ENCODE data around the gene ATG16L1.

Gene ATG16L1

DNA sequence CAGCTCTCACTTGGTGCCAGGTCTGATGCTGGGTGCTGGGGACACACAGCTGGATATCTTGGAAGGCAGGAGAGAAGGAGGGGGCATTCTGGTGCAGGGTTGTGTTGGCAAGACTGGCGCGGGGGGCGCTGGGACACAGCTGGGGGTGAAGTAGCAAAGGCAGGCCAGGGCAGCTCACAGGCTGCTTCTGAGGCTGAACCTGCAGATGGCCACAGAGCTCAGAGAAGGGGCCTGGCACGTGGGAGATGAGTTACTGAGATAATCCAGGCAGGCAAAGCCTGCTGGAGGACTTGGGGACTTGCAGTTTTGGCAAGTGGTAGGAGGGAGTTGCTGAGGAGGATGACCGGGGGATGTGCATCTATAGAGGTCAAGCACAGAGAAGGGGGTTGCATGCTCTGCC lies 86.6 kb downstream of the ATG16L1 start:
- no peak for DNase-seq

DNA sequence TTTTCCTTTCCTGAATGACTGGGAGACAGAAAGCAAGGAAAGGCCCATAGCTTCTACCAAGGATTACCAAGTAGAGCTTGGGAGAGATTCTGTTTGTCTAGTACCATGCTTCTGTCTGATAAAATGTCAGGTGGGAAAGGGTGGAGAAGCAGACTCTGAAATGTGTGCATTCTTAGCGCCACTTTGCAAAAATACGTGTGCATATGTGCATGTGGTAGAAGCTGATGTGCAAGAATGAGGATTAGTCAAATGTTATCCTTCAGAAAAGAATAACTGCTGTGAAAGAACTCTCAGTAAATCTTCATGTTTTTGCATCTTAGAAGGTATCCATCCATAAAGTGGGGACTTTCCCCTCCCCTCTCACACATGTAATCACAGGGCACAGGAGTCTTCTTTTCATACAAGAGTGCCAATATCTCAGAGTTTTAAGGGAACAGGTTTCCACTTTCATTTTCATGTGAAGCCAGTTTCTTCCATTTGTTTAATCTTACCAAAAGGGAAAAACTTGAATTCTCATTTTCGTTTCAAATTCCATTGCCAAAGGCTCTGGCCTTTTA lies 87.4 kb downstream of the ATG16L1 start:
- DNase-seq = no peak

DNA sequence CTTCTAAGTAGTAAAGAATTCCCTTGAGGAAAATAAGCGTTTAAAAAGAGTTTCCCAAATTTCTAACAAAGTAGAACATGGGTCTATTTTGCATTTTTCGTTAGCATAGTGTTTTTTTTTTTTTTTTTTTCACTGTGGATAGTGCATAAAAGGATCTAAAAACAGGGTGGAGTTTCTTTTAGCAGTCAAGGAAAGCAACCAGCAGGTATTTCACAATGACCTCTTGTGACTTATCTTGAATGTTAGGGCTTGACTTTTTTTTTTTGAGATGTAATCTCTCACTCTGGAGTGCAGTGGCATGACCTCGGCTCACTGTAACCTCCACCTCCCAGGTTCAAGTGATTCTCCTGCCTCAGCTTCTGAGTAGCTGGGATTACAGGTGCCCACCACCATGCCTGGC lies 88.0 kb downstream of the ATG16L1 start:
- DNase-seq = no peak

DNA sequence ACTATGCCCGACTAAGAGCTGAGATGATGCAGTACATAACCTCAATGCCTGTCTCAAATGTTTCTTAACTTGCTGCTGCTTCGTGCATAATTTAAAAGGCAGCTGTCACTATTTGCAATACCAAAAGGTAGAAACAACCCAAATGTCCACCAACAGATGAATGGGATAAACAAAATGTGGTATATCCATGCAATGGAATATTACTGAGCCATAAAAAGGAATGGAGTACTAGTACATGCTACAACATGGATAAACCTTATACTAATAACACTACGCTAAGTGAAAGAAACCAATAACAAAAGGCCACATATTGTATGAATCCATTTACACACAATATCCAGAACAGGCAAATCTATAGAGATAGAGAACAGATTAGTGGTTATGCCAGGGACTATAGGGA lies 89.8 kb downstream of the ATG16L1 start:
- no peak for DNase-seq

DNA sequence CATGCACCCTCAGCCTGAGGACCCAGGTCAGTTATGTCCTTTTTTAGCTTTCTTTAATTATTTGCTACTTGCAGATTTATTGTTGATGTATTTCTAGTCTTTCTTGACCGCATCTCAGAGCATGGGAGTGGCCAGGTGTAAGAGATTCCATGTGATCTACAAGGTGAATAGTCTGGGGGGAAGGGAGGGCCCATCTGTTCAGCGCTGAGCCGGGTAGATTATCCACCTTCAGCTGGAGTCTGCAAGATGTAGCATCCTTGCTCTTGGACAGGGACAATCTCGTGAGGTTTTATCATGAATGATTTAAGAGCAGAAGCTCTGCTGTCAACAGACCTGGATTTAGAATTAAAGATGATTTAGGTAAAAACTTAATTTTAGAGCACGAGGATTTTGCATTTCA lies 90.8 kb downstream of the ATG16L1 start:
- DNase-seq = no peak

DNA sequence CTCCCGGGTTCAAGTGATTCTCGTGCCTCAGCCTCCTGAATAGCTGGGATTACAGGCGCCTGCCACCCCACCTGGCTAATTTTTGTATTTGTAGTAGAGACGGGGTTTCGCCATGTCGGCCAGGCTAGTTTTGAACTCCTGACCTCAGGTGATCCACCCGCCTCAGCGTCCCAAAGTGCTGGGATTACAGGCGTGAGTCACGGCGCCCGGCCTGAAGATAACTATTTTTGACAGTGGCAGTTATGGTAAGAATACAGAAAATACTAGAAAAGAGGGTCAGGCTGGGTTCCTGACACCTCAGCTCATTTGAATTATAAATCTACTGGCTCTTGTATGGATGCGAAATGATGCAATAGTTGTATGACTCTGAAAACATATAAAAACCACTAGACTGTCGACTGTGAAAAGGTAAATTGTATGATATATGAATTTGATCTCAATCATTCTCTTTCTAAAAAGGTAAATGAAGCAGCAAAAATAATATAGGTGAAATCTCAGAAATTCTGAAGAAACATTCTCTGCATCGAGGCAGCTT lies 91.8 kb downstream of the ATG16L1 start:
- no peak for DNase-seq

All from bone marrow (tissue), 2 donors.